ENCODE data around the gene GPC3.

GPC3 gene

DNA sequence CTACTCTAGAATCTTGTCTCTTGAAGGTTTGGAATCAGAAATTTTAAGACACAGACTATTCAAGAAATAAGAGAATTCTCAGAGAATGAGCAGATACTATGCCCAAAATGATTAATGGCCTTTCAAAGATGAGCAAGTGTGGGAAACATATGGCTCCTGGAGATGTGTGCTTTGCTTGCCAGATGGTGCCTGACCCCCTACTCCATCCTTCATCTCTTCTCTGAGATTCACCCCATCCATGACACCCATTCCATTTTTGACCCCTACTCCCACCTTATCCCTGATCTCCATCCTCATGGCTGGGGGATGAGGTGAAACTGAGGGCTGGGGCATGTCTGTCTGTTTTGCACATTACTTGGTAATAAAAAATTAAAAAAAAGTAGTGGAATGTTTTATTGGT lies 75.5 kb downstream of the GPC3 start:
- H3K4me2 ChIP-seq (ENCODE audit: low read length) = no peak overlapping the region
- no peak overlapping the region for H3K27ac ChIP-seq (ENCODE audit: low read depth, low read length)
- H3K23ac ChIP-seq (ENCODE audit: low read length) = no peak overlapping the region
- no peak overlapping the region for H2BK5ac ChIP-seq (ENCODE audit: low read length)
- no peak overlapping the region for H4K5ac ChIP-seq (ENCODE audit: low read length)
- H3K18ac ChIP-seq (ENCODE audit: low read length) = no peak overlapping the region
- no peak overlapping the region for H4K8ac ChIP-seq (ENCODE audit: low read depth, low read length)
- H3K4ac ChIP-seq (ENCODE audit: low read depth, low read length) = no peak overlapping the region
- H2AK5ac ChIP-seq (ENCODE audit: low read length) = no peak overlapping the region
- no peak overlapping the region for H2BK15ac ChIP-seq (replicated peaks; ENCODE audit: low read depth)
- H3K79me2 ChIP-seq (ENCODE audit: control insufficient read depth, insufficient read depth, low read length) = no peaks in the 10 kb centered on the region
- no peaks in the 10 kb centered on the region for H3K4me1 ChIP-seq (ENCODE audit: control insufficient read depth, low read depth, low read length)
- H3K79me1 ChIP-seq (ENCODE audit: low read length) = no peaks in the 10 kb centered on the region
- no peaks in the 10 kb centered on the region for H3K27me3 ChIP-seq (ENCODE audit: insufficient read depth, low read length, poor library complexity)
- H3K36me3 ChIP-seq (ENCODE audit: control insufficient read depth, insufficient read depth, low read length) = no peaks in the 10 kb centered on the region
- no peak for DNase-seq
- H3K4me3 ChIP-seq (ENCODE audit: low read length) = no peak overlapping the region
- H3K56ac ChIP-seq (ENCODE audit: low read length) = no peak overlapping the region
- no peak overlapping the region for H2BK120ac ChIP-seq (ENCODE audit: low read depth, low read length)
- H3K9ac ChIP-seq (ENCODE audit: low read length) = no peak overlapping the region

DNA sequence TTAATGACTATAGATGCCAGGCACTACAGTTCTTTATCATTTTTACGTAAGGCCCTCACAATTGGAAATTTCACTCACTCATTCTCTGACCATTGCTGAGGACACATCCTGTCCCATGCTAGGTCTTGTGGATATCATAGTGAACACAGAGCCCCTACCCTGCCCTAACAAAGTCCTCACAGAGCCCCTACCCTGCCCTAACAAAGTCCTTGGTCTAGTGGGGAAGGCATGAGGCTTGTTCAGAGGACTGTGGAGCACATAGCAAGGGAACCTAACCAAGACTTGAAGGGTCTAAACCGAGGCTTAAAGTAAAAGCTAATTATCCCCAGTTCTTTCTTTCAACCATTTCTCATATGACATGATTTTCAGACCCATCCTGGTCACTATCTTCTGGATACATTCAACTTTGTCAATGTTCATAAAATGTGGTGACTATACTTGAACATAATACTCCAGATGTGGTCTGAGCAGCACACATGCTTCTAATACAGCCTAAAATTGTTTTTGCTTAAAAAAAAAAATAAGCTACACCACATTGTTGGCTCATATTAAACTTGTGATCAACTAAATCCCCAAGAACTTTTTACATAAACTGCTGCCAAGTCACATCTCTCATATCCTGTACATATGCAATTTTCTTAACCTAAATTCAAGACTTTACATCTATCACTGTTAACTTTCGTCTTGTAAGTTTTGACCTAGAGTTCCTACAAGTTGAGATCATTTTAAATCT lies 77.0 kb downstream of the GPC3 start:
- Histone ChIP-seq H3K18ac (ENCODE audit: low read length) (no peak overlapping the region), H4K8ac (ENCODE audit: low read depth, low read length) (no peak overlapping the region), H3K27ac (ENCODE audit: low read depth, low read length) (no peak overlapping the region), H3K4me3 (ENCODE audit: low read length) (no peak overlapping the region), H3K27me3 (ENCODE audit: insufficient read depth, low read length, poor library complexity) (no peaks in the 10 kb centered on the region), H3K23ac (ENCODE audit: low read length) (no peak overlapping the region), H3K4ac (ENCODE audit: low read depth, low read length) (no peak overlapping the region), H3K9ac (ENCODE audit: low read length) (no peak overlapping the region), H3K56ac (ENCODE audit: low read length) (no peak overlapping the region), H3K4me2 (ENCODE audit: low read length) (no peak overlapping the region), H3K79me2 (ENCODE audit: control insufficient read depth, insufficient read depth, low read length) (no peaks in the 10 kb centered on the region), H3K36me3 (ENCODE audit: control insufficient read depth, insufficient read depth, low read length) (no peaks in the 10 kb centered on the region), H2AK5ac (ENCODE audit: low read length) (no peak overlapping the region), H2BK5ac (ENCODE audit: low read length) (no peak overlapping the region), H3K79me1 (ENCODE audit: low read length) (no peaks in the 10 kb centered on the region), H4K5ac (ENCODE audit: low read length) (no peak overlapping the region), H3K4me1 (ENCODE audit: control insufficient read depth, low read depth, low read length) (no peaks in the 10 kb centered on the region), H2BK15ac (replicated peaks; ENCODE audit: low read depth) (no peak overlapping the region), H2BK120ac (ENCODE audit: low read depth, low read length) (no peak overlapping the region)
- WGBS (ENCODE audit: extremely low coverage, insufficient coverage, low lambda C conversion rate) = no CpG with 5 or more reads among the region's 3 CpGs
- DNase-seq = no peak

DNA sequence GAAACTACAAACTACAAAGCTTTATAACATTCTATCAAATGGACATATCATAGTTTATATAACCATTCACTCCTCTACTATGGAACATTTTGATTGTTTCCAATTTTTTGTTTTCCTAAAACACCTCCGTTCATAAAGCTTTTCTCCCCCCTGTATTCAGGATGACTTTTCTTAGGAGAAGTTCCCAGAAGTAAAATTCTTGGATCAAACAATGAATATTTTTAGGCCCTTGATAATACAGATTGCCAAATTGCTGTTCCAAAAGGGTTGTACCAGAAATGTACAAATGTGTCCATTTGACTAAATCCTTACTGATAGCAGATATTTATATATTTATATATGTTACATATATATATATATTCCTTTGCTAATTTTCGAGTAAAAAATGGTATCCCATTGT lies 77.8 kb downstream of the GPC3 start:
- no peak overlapping the region for H3K23ac ChIP-seq (ENCODE audit: low read length)
- no peak overlapping the region for H3K4me3 ChIP-seq (ENCODE audit: low read length)
- H3K4me2 ChIP-seq (ENCODE audit: low read length) = no peak overlapping the region
- no CpG with 5 or more reads among the region's 2 CpGs for WGBS (ENCODE audit: extremely low coverage, insufficient coverage, low lambda C conversion rate)
- H2BK120ac ChIP-seq (ENCODE audit: low read depth, low read length) = no peak overlapping the region
- no peak overlapping the region for H3K56ac ChIP-seq (ENCODE audit: low read length)
- H3K9ac ChIP-seq (ENCODE audit: low read length) = no peak overlapping the region
- H3K79me1 ChIP-seq (ENCODE audit: low read length) = no peaks in the 10 kb centered on the region
- H4K8ac ChIP-seq (ENCODE audit: low read depth, low read length) = no peak overlapping the region
- H4K5ac ChIP-seq (ENCODE audit: low read length) = no peak overlapping the region
- no peak overlapping the region for H3K4ac ChIP-seq (ENCODE audit: low read depth, low read length)
- H3K79me2 ChIP-seq (ENCODE audit: control insufficient read depth, insufficient read depth, low read length) = no peaks in the 10 kb centered on the region
- H3K18ac ChIP-seq (ENCODE audit: low read length) = no peak overlapping the region
- no peaks in the 10 kb centered on the region for H3K27me3 ChIP-seq (ENCODE audit: insufficient read depth, low read length, poor library complexity)
- H2AK5ac ChIP-seq (ENCODE audit: low read length) = no peak overlapping the region
- no peak overlapping the region for H2BK15ac ChIP-seq (replicated peaks; ENCODE audit: low read depth)
- H3K27ac ChIP-seq (ENCODE audit: low read depth, low read length) = no peak overlapping the region
- no peak for DNase-seq
- H3K36me3 ChIP-seq (ENCODE audit: control insufficient read depth, insufficient read depth, low read length) = no peaks in the 10 kb centered on the region
- no peaks in the 10 kb centered on the region for H3K4me1 ChIP-seq (ENCODE audit: control insufficient read depth, low read depth, low read length)
- H2BK5ac ChIP-seq (ENCODE audit: low read length) = no peak overlapping the region

DNA sequence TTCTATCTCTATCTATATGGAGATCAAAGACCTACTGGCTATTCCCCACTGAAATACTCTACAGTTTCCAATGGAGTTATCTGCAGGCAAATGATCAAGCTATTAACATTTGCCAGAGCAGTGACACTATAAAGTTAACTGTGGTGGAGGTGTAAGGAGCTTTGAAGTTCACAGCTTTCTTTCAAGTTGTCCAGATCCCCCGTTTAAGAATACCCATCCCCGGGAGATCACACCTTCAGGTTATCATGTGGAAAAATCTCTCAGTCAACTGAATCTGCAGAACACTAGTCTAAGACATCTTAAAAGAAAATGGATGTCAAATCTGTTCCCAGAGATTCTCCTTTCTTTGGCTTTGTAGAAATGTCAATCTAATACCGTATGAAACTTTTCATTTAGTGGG lies 80.1 kb downstream of the GPC3 start:
- Histone ChIP-seq H3K4me1 (ENCODE audit: control insufficient read depth, low read depth, low read length) (no peaks in the 10 kb centered on the region), H3K23ac (ENCODE audit: low read length) (no peak overlapping the region), H2AK5ac (ENCODE audit: low read length) (no peak overlapping the region), H2BK5ac (ENCODE audit: low read length) (no peak overlapping the region), H3K18ac (ENCODE audit: low read length) (no peak overlapping the region), H2BK15ac (replicated peaks; ENCODE audit: low read depth) (no peak overlapping the region), H4K5ac (ENCODE audit: low read length) (no peak overlapping the region), H4K8ac (ENCODE audit: low read depth, low read length) (no peak overlapping the region), H3K36me3 (ENCODE audit: control insufficient read depth, insufficient read depth, low read length) (no peaks in the 10 kb centered on the region), H3K79me2 (ENCODE audit: control insufficient read depth, insufficient read depth, low read length) (no peaks in the 10 kb centered on the region), H3K27ac (ENCODE audit: low read depth, low read length) (no peak overlapping the region), H3K4ac (ENCODE audit: low read depth, low read length) (no peak overlapping the region), H3K79me1 (ENCODE audit: low read length) (no peaks in the 10 kb centered on the region), H3K4me3 (ENCODE audit: low read length) (no peak overlapping the region), H3K56ac (ENCODE audit: low read length) (no peak overlapping the region), H3K9ac (ENCODE audit: low read length) (no peak overlapping the region), H3K27me3 (ENCODE audit: insufficient read depth, low read length, poor library complexity) (no peaks in the 10 kb centered on the region), H2BK120ac (ENCODE audit: low read depth, low read length) (no peak overlapping the region), H3K4me2 (ENCODE audit: low read length) (no peak overlapping the region)
- WGBS (ENCODE audit: extremely low coverage, insufficient coverage, low lambda C conversion rate) = no CpG with 5 or more reads among the region's 3 CpGs
- peak; percentile 72 for DNase-seq

DNA sequence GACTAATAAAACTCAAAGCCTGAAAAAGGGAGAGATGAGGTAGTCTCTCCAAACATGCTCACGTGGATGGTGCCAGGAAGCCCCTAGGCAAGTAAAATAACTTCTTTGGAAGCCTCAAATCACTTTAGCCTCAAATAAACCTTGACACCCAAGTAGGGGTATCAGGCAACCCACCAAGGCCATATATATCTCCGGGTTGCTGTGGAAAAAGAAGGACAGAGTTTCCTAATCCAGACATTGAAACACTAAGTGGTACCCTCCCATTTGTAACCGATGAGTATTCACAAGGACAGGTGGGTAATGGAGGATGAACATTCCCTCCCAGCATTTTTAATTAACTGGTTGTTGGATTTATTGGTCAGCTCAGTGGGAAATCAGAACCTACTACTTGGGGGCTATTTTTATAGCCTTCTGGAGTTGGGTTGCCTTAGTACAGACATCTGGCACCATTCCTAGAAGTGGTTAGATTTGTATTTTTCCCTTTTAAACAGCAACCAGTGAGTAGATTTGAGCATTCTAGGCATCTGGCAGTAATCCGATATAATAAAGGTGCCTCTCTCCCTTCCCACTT lies 87.7 kb downstream of the GPC3 start:
- H3K4me1 ChIP-seq (ENCODE audit: control insufficient read depth, low read depth, low read length) = no peaks in the 10 kb centered on the region
- no peak overlapping the region for H3K23ac ChIP-seq (ENCODE audit: low read length)
- WGBS (ENCODE audit: extremely low coverage, insufficient coverage, low lambda C conversion rate) = no CpG with 5 or more reads among the region's 4 CpGs
- H3K9ac ChIP-seq (ENCODE audit: low read length) = no peak overlapping the region
- H2AK5ac ChIP-seq (ENCODE audit: low read length) = no peak overlapping the region
- no peak overlapping the region for H3K18ac ChIP-seq (ENCODE audit: low read length)
- no peak overlapping the region for H2BK5ac ChIP-seq (ENCODE audit: low read length)
- H3K27ac ChIP-seq (ENCODE audit: low read depth, low read length) = no peak overlapping the region
- no peaks in the 10 kb centered on the region for H3K79me1 ChIP-seq (ENCODE audit: low read length)
- no peak overlapping the region for H2BK15ac ChIP-seq (replicated peaks; ENCODE audit: low read depth)
- no peak overlapping the region for H4K5ac ChIP-seq (ENCODE audit: low read length)
- no peak overlapping the region for H2BK120ac ChIP-seq (ENCODE audit: low read depth, low read length)
- H3K56ac ChIP-seq (ENCODE audit: low read length) = no peak overlapping the region
- DNase-seq = no peak
- no peak overlapping the region for H4K8ac ChIP-seq (ENCODE audit: low read depth, low read length)
- no peak overlapping the region for H3K4me2 ChIP-seq (ENCODE audit: low read length)
- no peak overlapping the region for H3K4me3 ChIP-seq (ENCODE audit: low read length)
- H3K36me3 ChIP-seq (ENCODE audit: control insufficient read depth, insufficient read depth, low read length) = no peaks in the 10 kb centered on the region
- H3K4ac ChIP-seq (ENCODE audit: low read depth, low read length) = no peak overlapping the region
- no peaks in the 10 kb centered on the region for H3K27me3 ChIP-seq (ENCODE audit: insufficient read depth, low read length, poor library complexity)
- H3K79me2 ChIP-seq (ENCODE audit: control insufficient read depth, insufficient read depth, low read length) = no peaks in the 10 kb centered on the region

DNA sequence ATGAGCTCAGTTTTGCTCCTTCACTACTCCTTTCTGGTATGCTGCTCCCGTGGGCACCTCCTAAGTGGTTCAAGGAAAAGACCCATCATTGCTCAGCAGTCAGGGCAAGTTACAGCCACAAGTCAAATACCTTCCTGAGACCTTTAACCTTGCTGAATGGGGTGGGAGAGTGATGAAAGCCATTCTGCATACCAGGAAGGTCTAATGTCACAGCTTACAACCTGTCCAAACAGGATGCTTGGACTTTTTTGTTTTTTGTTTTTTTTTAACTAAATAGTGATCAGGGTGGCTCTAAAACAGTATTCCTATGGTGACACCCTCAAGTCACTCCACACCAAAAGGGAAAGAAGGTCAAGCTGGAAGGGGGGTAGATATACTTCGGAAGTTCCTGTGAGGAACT lies 93.1 kb downstream of the GPC3 start:
- Histone ChIP-seq H3K18ac (ENCODE audit: low read length) (no peak overlapping the region), H3K79me2 (ENCODE audit: control insufficient read depth, insufficient read depth, low read length) (no peaks in the 10 kb centered on the region), H2AK5ac (ENCODE audit: low read length) (no peak overlapping the region), H3K79me1 (ENCODE audit: low read length) (no peaks in the 10 kb centered on the region), H3K4me1 (ENCODE audit: control insufficient read depth, low read depth, low read length) (no peaks in the 10 kb centered on the region), H3K56ac (ENCODE audit: low read length) (no peak overlapping the region), H3K36me3 (ENCODE audit: control insufficient read depth, insufficient read depth, low read length) (no peaks in the 10 kb centered on the region), H2BK15ac (replicated peaks; ENCODE audit: low read depth) (no peak overlapping the region), H2BK5ac (ENCODE audit: low read length) (no peak overlapping the region), H3K4me3 (ENCODE audit: low read length) (no peak overlapping the region), H3K4me2 (ENCODE audit: low read length) (no peak overlapping the region), H3K27me3 (ENCODE audit: insufficient read depth, low read length, poor library complexity) (no peaks in the 10 kb centered on the region), H3K9ac (ENCODE audit: low read length) (no peak overlapping the region), H3K4ac (ENCODE audit: low read depth, low read length) (no peak overlapping the region), H4K5ac (ENCODE audit: low read length) (no peak overlapping the region), H3K23ac (ENCODE audit: low read length) (no peak overlapping the region), H2BK120ac (ENCODE audit: low read depth, low read length) (no peak overlapping the region), H4K8ac (ENCODE audit: low read depth, low read length) (no peak overlapping the region), H3K27ac (ENCODE audit: low read depth, low read length) (no peak overlapping the region)
- DNase-seq = peak; percentile 71
- no CpG with 5 or more reads among the region's 2 CpGs for WGBS (ENCODE audit: extremely low coverage, insufficient coverage, low lambda C conversion rate)

Measured in mesendoderm (in vitro differentiated cells).